Stimulated activated CD4-positive, alpha-beta T cell treated with anti-CD3 and anti-CD28 coated beads, TNF-alpha, amount 100 ng/mL, for 48 hours (primary cell): ENCODE results near the gene ZNHIT6.
"Not testable (repeated sequence)": the region's sequence is repeated elsewhere in the genome, so short reads cannot be mapped to it uniquely, and the experiment has no call there.

ENCODE experiments used
- DNase-seq, 3 donors: peaks; one replicate each; pipeline ENCODE4 v3.0.0-alpha.2; 2020; ENCODE audit warnings: low read depth in 3 of 3

The ZNHIT6 gene

DNA sequence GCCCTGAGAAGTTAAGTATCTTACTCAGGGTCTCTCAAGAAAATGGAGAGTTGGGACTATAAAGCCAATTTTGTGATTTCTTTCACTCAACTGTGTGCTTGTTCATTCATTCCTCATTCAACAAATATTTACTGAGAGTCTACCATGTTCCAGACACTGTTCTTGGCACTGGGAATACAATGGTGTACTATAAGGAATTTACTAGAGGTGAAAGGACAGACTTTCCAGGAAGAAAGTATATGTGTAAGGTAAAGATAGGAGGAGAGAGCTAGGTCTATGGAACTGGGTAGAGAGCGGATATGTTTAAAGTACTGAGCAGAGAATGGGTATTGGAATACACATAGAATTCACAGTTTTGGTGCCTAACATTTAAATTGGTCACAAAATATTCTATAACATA is 42.3 kb downstream of the ZNHIT6 start:
- DNase-seq: no peak

DNA sequence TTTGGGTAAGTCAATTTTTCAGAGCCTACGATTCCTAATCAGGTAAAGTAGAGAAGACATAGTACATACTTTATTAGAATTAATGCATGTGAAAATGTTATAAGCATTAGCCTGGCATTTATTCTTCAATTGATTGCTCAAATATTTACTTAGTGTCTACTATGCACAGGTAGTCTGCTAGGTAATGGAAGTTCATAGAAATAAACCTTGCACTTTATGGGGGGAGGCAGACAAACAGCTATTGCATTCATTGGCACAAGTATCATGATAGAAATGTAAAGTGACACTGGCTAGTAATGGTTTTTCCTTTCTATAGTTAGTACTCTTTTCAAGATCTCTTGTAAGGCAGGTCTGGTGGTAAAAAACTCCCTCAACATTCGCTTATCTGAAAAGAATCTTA is 44.9 kb downstream of the ZNHIT6 start:
- DNase-seq: no peak

DNA sequence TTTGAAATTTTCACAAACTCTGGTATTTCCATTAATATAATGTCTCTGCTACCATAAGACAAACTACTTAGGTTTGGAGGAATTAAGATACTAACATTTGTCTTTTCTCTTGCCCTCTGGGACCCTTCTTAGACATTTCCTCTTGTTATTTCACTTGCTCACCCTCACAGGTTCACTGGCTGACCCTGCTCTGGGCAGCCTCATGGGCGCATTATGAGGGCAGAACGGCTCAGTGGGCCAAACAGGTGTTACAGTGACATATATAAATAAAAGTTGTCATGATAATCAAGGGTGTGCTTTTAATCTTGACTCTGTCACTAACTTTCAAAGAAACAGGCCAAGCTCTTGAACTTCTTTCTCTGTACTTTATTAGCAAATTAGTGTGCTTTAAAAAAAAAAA is 46.5 kb downstream of the ZNHIT6 start:
- no peak for DNase-seq

DNA sequence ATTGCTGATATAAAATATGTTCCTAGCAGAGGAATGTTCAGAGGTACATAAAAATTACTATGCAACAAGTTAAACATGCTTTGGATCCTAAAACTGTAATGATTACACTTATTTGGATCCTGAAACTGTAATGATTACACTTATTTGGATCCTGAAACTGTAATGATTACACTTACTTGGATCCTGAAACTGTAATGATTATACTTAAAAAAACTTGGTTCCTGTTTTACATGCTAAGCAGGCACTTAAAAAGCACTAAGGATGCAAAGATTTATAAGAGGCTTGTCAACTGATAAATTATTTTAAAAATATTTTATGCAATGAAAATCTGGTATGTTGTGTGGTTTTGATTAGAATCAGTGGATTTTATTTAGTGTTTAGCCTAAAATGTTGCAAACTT is 47.7 kb downstream of the ZNHIT6 start:
- DNase-seq: no peak

DNA sequence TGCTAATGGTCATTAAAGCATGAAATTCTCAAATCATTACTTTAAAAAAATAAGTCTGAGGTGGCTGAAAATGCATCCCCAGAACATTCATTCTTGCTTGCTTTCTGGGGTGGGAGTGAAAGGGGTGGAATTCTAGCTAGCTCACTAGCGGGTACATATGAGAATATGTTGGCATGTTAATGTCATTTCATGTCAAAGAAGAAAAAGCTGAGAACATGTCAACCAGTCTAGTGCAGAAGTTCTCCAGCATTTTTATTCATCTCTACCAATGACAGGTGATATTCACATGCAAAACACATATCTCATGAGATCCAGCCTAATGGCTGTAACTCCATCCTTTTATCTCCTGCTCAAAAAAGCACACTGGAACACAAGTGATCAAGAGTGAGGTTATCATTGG is 49.1 kb downstream of the ZNHIT6 start:
- DNase-seq: no peak

DNA sequence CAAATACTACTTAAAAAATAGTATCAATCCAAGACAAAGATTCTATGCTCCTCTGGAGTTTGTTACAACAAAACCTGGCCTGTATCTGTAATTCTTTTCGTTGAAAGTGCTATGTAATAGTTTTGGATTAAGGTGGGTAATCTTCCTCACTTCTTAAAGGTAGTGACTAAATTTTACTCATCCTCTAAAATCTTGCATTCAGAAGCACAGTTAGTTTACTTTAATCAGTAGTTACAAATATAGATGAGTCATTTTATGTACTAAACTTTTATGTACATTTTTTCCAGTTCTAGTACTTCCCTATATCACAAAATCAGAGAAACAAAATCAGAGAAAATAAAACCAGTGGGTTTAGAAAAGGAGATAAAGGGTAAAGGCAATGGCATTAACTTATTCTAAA is 51.3 kb downstream of the ZNHIT6 start:
- DNase-seq: no peak

DNA sequence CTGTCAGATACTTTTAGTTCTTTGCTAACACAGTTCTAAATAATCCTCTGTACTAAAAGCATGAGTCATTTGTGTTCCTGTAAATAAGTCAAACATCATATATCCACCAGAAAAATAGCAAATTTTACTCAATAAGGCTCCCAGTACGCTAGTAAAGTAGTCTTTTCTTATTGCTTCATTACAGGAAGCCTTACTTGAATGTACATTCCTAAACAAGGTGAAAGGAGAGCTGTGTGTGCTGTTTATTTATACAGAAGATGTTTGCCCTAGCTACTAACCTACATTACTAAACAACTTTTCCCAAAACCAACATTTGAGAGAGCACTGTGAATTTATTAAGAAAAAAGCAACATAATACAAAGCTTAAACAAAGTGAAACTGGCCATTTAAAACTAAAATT is 52.0 kb downstream of the ZNHIT6 start:
- no peak for DNase-seq

DNA sequence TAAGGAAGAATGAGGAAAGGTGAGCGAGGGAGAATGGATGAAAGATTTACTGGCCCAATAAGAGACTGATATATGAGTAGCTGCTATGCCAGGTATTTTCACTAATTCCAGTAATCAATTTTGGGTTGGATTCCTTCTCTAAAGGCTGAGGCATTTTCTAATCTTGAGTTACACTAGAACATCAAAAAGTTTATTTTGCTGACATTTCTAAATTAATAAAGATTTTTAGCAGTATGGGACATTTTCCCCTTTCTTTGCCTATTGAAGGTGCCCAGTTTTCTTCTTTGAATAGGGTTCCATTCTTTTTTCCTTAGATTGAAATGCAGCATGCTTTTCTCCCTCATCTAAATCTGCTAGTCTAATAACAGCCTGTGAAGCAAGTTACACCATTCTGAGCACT is 52.9 kb downstream of the ZNHIT6 start:
- DNase-seq: no peak

DNA sequence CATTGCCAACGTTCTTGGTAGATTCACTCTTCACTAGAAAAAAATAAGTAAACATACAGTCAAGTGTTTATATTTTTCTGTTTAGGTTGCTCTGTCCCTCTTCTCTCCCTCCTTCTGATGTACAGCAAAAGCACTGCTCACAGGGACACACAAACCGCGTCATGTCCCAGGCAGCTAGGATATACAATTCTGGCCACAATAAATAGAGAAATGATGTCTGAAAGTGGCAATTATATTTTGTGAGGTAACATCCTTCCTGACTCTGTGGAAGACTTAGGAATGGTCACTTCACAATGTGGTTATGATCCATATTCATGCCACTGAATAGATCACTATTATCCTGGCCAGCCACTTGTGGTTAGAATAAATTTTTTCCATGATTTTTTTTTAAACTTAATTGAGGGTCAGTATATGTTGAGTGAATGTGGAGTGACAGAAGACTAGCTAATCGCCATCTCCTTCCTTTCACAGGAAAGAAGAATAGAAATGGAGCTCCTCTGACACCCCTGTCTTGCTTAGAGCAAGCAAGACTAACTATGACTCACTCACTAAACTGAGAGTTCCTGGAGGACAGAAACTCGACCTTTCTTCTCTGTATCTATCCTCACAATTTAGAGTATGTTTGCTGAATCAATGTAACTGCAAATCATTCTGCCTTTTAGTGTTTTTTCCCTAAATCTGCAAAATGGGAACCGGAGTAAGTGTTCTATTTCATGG is 54.0 kb downstream of the ZNHIT6 start:
- no peak for DNase-seq

DNA sequence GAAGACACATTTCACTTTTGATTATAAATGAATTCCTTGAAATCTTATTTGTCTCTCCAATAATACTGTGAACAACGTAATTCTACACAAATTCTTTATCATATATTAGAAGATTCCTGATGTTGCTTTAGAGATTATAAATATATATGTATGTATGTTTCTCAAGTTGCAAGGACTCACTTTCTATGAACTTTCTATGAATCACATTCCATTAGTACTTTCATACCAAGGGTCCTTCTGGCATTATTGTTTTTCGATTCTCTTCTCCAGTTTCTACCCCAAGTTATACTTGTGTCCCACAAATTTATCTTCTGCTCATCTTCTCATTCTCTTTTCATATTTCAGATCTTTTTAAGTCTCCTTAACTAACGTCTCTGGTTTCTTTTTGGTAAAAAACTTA is 55.9 kb downstream of the ZNHIT6 start:
- no peak for DNase-seq

DNA sequence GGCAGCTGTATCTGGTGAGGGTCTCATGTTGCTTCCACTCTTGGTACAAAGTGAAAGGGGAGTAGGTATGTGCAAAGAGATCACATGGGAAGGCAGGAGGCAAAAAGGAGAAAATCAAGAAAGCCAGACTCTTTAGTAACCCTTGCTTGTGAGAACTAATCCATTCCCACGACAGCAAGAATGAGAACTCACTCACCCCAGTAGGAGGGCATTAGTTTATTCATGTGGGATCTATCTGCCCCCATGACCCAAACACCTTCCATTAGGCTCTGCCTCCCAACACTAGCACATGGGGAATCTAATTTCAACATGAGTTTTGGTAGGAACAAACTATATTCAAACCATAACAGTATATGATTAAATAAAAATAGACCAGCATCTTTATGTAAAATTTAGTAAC is 57.6 kb downstream of the ZNHIT6 start:
- no peak for DNase-seq

DNA sequence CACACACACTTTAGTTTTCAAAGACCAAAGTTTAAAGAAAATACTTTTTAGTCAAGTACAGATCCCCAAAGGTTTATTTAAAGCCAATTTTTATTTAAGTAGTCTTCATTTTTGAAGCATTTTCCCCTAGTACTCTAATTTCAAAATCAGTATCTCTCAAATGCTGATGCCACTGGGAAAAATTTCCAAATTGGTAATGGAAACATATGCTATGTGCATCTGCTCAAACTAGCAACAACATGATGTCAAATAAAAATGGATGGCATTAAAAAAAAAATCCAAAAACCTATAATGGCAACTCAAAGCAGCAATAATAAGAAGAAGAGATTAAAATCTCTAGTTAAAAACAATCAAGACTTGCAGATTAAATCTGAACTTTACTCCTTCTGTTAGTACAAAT is 58.6 kb downstream of the ZNHIT6 start:
- no peak for DNase-seq

DNA sequence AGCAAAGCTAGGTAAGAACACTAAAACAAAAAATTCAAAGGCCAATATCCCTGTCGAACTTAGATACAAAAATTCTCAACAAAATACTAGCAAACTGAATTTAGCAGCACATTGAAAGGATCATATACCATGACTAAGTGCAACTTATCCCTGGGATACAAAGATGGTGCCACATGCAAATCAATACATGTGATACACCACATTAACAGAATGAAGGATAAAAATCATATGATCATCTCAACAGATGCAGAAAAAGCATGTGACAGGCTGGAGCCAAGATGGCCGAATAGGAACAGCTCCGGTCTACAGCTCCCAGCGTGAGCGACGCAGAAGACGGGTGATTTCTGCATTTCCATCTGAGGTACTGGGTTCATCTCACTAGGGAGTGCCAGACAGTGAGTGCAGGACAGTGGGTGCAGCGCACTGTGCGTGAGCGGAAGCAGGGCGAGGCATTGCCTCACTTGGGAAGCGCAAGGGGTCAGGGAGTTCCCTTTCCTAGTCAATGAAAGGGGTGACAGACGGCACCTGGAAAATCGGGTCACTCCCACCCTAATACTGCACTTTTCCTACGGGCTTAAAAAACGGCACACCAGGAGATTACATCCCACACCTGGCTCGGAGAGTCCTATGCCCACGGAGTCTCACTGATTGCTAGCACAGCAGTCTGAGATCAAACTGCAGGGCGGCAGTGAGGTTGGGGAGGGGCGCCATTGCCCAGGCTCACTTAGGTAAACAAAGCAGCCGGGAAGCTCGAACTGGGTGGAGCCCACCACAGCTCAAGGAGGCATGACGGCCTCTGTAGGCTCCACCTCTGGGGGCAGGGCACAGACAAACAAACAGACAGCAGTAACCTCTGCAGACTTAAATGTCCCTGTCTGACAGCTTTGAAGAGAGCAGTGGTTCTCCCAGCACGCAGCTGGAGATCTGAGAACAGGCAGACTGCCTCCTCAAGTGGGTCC is 66.4 kb downstream of the ZNHIT6 start:
- DNase-seq: not testable (repeated sequence)

DNA sequence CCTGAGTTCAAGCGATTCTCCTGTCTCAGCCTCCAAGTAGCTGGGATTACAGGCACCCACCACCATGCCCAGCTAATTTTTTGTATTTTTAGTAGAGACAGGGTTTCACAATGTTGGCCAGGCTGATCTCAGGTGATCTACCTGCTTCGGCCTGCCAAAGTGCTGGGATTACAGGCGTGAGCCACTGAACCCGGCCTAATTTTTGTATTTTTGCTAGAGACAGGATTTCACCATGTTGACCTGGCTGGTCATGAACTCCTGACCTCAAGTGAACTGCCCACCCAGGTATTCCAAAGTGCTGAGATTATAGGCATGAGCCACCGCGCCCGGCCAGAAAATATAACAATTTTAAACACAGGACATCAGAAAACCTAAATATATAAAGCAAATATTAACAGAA is 68.3 kb downstream of the ZNHIT6 start:
- DNase-seq: not testable (repeated sequence)

DNA sequence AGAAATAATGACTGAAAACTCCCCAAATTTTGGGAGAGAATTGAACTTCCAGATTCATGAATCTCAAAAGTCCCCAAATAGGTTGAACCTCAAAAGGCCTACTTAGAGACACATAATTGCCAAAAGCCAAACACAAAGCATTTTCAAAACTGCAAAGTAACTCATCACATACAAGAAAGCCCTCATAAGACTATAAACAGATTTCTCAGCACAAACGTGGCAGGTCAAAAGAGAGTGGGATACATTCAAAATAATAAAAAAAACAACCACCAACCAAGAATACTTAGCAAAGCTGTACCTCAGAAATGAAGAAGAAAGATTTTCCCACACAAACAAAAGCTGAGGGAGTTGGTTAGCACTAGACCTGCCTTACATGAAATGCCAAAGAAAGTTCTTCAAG is 69.8 kb downstream of the ZNHIT6 start:
- DNase-seq: no peak

DNA sequence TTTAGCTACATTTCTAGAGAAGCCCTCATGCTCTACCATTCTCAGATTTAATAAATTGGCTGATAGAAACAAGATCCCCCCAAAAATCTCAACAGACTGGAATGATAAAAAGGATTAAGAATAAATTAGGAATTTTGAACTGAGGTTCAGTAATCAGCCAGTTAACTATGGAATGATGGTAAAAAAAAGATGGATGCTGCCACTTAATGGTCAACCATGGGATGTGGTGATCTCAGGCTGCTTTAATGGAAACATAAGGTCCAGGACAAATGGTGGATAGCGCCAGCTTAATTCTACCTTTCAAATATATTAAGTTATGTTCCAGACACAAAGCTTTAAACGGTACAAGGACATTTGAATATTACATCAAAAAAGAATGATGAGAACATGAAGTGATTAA is 77.7 kb downstream of the ZNHIT6 start:
- DNase-seq: no peak

DNA sequence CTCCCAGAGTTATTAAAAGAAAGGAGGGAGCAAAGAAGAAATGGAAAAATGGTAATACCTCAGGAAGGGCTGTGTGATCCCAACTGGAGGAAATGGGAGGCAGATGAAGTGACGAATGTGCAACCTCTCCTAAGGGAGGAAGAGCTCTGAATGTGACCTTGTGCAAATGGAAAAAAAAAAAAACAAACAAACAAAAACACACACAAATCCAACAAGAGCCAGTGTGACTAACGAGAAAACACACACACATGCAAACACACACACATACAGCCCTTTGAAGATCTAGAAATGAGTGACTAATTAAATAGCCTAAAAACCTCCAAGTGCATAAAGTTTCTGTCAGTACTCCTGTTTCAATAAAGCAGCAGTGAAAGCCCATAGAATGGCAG is 78.7 kb downstream of the ZNHIT6 start:
- no peak for DNase-seq

DNA sequence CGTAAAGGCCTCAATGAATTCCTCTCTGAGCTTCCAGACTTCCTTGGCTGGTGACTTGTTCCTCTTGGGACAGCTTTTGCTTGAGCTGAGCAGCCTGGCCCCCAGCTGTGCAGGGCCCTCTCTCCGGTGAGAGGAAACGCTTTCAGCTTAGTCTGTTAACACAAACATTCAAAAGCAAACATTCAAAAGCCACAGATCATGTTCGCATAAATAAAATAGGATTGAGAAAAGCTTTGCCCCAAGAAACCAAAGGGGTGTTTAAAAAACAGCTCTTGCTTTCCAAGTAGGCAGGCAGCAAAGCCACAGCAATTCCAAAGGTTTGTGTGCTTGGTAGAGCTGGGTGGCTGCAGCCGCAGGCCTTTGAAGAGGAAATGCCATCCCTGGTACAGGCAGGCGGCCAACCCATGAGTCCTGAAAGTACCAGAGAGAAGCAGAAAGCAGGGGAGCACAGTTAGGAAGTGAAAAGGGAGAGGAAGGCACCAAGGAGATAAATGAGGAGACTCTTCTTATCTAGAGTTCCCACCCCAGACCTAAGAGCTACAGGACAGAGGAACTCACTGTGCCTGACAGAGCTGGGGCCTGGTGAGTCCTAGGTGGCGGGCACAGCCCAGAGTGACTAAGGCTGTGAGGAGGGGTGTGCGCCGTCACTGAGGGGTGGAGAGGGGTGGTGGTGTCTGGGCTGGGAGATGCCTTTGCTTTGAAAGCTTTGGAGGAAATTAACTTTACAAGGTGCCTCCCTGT is 79.3 kb downstream of the ZNHIT6 start:
- DNase-seq: no peak

DNA sequence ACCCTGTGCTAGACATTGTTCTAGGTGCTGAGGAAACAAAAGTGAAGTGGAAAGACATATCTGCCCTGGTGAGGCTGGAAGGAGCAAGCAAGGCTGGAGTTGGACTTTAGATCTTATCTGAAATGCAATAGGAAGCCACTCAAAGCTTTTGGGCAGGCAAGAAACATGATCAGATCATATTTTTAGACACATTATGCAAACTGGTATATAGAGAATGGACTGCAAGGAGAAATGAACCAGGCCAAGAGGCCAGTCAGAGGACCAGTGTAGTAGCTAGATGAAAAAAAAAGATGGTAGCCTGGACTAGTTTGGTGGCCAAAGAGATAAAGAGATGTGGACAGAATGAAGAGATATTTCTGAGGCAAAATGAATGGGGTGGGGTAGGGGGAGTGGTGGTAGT is 81.4 kb downstream of the ZNHIT6 start:
- no peak for DNase-seq

DNA sequence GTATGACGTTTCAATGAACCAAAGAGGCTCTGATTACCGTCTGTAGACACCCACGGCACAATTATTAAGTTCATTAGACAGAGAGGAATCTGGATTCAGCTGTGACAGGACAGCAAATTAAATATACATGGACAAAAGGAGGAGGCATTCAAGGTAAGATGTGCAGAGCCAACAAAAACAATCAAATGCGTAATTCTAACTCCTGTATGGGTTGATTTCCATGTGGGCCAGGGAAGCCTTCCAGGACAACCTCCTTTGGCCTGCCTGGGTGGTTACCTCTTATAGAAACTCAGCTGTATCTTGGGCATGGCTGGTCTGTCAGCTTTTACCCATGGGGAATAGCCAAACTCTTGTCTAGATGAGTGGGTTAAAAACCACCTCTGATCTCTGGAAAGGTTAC is 83.9 kb downstream of the ZNHIT6 start:
- DNase-seq: no peak

DNA sequence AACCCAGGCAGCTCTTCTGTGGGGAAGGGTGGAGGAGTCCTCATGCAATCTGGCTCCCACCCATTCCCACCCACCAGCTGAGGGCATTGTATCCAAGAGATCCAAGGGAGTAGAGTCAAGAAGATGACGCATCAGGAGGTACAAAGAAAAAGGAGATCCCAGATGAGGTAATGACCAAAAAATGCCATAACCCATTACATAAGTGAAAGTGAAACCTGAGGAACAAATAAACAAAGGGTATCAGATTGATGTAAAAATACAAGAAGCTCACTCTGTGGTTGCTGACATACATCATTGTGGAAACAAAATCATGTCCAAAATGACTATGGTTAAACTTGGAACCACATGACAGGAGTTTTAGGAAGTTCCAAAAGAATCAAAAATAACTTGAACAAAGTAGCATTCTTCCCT is 85.2 kb downstream of the ZNHIT6 start:
- no peak for DNase-seq

DNA sequence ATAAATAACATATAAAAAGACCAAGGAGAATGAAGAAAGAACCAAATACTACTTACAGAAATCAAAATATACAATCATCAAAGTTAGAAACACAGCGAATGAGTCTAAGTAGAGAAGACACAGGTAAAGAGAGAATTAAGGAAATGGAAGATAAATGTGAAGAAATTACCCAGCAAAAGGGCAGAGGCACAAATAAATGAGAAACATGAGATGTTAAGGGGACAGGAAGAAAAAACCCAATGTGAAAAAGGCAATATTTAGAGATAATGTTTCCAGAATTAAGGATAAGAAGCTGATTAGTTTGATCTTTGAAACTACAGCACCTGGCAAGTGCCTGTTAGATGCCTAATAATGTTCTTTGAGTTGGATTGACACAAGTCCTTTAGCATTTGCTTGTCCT is 86.8 kb downstream of the ZNHIT6 start:
- no peak for DNase-seq
